Measurements from ENCODE around the gene RPL35. TPM values are rescaled to one million over a fixed set of nuclear protein-coding genes. Genes with fewer than 3 reads are reported as not detected.
A peak's percentile ranks its signal among the peaks of the same experiment; 100 is the strongest.

RPL35 gene
- total and polyA plus RNA-seq, 2 donors from 2014 or later, result 910 to 2,355 TPM

DNA sequence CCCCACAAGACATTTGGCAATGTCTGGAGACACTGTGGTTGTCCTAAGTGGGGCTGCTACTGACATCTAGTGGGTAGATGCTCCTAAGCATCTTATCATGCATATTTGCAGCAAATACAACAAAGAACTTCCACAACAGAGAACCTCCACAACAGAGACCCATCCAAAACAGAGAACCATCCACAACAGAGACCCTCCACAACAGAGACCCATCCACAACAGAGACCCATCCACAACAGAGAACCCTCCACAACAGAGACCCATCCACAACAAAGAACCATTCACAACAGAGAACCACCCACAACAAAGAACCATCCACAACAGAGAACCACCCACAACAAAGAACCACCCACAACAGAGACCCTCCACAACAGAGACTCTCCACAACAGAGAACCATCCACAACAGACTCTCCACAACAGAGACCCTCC, 33.0 kb upstream of the RPL35 start:
- DNase-seq (peak in 2 of 5 donors; percentile 21 to 60), FAIRE-seq (no peak)
- Histone ChIP-seq H3K27me3 (ENCODE audit: control insufficient read depth, insufficient read depth, low read length) (no peaks in the 10 kb centered on the region), H3K4me3 (ENCODE audit: low read length in 3 of 3) (no peak overlapping the region), H3K9ac (ENCODE audit: low read length in 3 of 3) (no peak overlapping the region), H3K4me1 (ENCODE audit: control insufficient read depth in 2 of 3, insufficient read depth in 2 of 3, low read depth in 1 of 3, low read length in 3 of 3) (no peaks in the 10 kb centered on the region), H3K36me3 (ENCODE audit: control insufficient read depth in 2 of 3, insufficient read depth in 3 of 3, low read length in 3 of 3) (peaks cover 4 to 30% (median 20%) of the 10 kb centered on the region in 3 donors), H3K9me3 (ENCODE audit: control insufficient read depth in 2 of 3, insufficient read depth in 1 of 3, low read length in 3 of 3) (no peaks in the 10 kb centered on the region), H3K27ac (ENCODE audit: low read depth in 2 of 2, low read length in 2 of 2) (no peak overlapping the region)
- TF ChIP-seq, protein P1, sequence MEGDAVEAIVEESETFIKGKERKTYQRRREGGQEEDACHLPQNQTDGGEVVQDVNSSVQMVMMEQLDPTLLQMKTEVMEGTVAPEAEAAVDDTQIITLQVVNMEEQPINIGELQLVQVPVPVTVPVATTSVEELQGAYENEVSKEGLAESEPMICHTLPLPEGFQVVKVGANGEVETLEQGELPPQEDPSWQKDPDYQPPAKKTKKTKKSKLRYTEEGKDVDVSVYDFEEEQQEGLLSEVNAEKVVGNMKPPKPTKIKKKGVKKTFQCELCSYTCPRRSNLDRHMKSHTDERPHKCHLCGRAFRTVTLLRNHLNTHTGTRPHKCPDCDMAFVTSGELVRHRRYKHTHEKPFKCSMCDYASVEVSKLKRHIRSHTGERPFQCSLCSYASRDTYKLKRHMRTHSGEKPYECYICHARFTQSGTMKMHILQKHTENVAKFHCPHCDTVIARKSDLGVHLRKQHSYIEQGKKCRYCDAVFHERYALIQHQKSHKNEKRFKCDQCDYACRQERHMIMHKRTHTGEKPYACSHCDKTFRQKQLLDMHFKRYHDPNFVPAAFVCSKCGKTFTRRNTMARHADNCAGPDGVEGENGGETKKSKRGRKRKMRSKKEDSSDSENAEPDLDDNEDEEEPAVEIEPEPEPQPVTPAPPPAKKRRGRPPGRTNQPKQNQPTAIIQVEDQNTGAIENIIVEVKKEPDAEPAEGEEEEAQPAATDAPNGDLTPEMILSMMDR (IDR thresholded peaks at IDR 0.05; ENCODE audit: borderline replicate concordance, extremely low read depth, insufficient read depth), result no peak
- intact Hi-C loops (cut with DNase I), result no loop called here

DNA sequence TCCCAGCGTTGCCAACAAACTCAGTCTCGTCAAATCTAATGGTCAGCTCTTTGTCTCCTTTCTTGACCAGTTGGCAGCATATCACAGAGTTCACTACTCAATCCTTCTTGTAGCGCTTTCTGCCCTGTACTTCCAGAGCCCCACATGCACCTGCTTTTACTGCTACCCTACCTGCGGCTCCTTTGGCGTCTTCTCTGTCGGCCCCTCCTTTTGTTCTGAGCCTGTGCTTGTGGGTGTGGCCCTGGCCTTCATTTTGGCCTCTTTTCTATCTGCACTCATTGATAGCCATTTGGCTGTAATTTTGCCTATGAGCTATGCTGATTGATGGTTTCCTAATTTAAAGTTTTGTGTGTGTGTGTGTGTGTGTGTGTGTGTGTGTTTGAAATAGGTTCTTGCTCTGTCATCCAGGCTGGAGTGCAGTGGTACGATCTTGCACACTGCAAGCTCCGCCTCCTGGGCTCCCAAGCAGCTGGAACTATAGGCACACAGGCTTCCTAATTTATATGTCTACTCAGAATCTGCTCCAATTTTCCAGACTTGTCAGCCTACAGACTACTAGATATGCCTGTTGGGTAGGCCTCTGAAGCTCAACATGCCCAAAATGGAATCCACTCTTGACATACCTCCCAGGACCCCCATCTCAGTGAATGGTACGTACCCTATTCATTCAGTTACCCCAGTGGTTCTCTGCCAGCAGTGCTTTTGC, 32.4 kb upstream of the RPL35 start:
- H3K9ac ChIP-seq (ENCODE audit: low read length in 3 of 3), result no peak overlapping the region
- no peak overlapping the region for H3K27ac ChIP-seq (ENCODE audit: low read depth in 2 of 2, low read length in 2 of 2)
- no peak overlapping the region for H3K4me3 ChIP-seq (ENCODE audit: low read length in 3 of 3)
- H3K36me3 ChIP-seq (ENCODE audit: control insufficient read depth in 2 of 3, insufficient read depth in 3 of 3, low read length in 3 of 3), result peaks cover 4 to 31% (median 23%) of the 10 kb centered on the region in 3 donors
- FAIRE-seq (no peak), DNase-seq (peak in 1 of 5 donors; percentile 7)
- H3K9me3 ChIP-seq (ENCODE audit: control insufficient read depth in 2 of 3, insufficient read depth in 1 of 3, low read length in 3 of 3), result no peaks in the 10 kb centered on the region
- TF ChIP-seq, protein P1 (IDR thresholded peaks at IDR 0.05; ENCODE audit: borderline replicate concordance, extremely low read depth, insufficient read depth), result no peak
- H3K27me3 ChIP-seq (ENCODE audit: control insufficient read depth, insufficient read depth, low read length), result no peaks in the 10 kb centered on the region
- H3K4me1 ChIP-seq (ENCODE audit: control insufficient read depth in 2 of 3, insufficient read depth in 2 of 3, low read depth in 1 of 3, low read length in 3 of 3), result no peaks in the 10 kb centered on the region
- intact Hi-C loops (cut with DNase I), result no loop called here

DNA sequence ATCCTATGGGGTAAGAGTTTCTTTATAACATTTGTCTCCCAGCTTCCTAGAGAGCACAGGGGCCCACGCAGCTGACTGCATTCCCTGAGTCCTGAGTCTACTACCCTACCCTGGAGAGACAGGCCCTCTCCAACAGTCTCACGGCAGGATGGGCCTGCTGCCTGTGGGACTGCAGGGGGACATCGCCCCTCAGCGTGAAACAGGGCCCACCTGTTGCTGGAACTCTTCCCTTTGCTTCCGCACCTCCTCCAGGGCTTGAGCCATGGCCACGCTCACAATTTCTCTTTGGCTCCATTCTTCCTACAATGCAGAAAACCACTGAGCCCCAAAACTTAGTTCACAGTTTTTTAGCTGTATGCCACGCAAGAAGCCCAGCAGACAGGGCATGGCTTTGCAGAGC, 28.4 kb upstream of the RPL35 start:
- FAIRE-seq, result no peak
- intact Hi-C loops (cut with DNase I), result no loop called here
- peaks cover 5 to 61% (median 37%) of the 10 kb centered on the region in 3 donors for H3K36me3 ChIP-seq (ENCODE audit: control insufficient read depth in 2 of 3, insufficient read depth in 3 of 3, low read length in 3 of 3)

More for the DNA sequence above, 28.4 kb upstream of the RPL35 start:
- H3K27me3 ChIP-seq (ENCODE audit: control insufficient read depth, insufficient read depth, low read length), result no peaks in the 10 kb centered on the region
- no peak overlapping the region for H3K27ac ChIP-seq (ENCODE audit: low read depth in 2 of 2, low read length in 2 of 2)
- H3K4me1 ChIP-seq (ENCODE audit: control insufficient read depth in 2 of 3, insufficient read depth in 2 of 3, low read depth in 1 of 3, low read length in 3 of 3), result no peaks in the 10 kb centered on the region
- no peak overlapping the region for H3K4me3 ChIP-seq (ENCODE audit: low read length in 3 of 3)
- no peak overlapping the region for H3K9ac ChIP-seq (ENCODE audit: low read length in 3 of 3)
- no peak for DNase-seq
- H3K9me3 ChIP-seq (ENCODE audit: control insufficient read depth in 2 of 3, insufficient read depth in 1 of 3, low read length in 3 of 3), result no peaks in the 10 kb centered on the region
- TF ChIP-seq, protein P1 (IDR thresholded peaks at IDR 0.05; ENCODE audit: borderline replicate concordance, extremely low read depth, insufficient read depth), result no peak
